ENCODE measurements around the gene A3GALT2. TPM values are rescaled to one million over a fixed set of nuclear protein-coding genes. Genes with fewer than 3 reads are reported as not detected.
A peak's percentile ranks its signal among the peaks of the same experiment; 100 is the strongest.

The A3GALT2 gene
- total RNA-seq, 1 donor from 2014 or later: not detected

- Histone ChIP-seq H3K4me3 (no peak overlapping the region), H3K36me3 (no peaks in the 10 kb centered on the region), H3K9me3 (no peaks in the 10 kb centered on the region), H3K4me1 (peaks cover 50% of the 10 kb centered on the region), H3K27ac (peak overlapping the region; percentile 20), H3K27me3 (no peaks in the 10 kb centered on the region)
- DNase-seq (ENCODE audit: extremely low spot score in 2 of 2): no peak
- intact Hi-C loops (cut with DNase I): loop anchor here (5.0 to 10.0 kb wide), 2 partner anchors 70 to 97 kb away; no protein-coding TSS in a partner anchor
- TF ChIP-seq POLR2AphosphoS5 (IDR thresholded peaks at IDR 0.05; ENCODE audit: insufficient read depth in 1 of 2, low read depth in 1 of 2) (peak in 1 of 2 donors; percentile 41), POLR2A (IDR thresholded peaks at IDR 0.05) (no peak), CTCF (IDR thresholded peaks at IDR 0.05) (peak; percentile 95 to 99 (median 95))
Measured at GRCh38 chr1:33367485-33368405, 46.8 kb upstream of the A3GALT2 start.

- Histone ChIP-seq H3K27ac (peak overlapping the region; percentile 71), H3K27me3 (no peaks in the 10 kb centered on the region), H3K9me3 (no peaks in the 10 kb centered on the region), H3K36me3 (no peaks in the 10 kb centered on the region), H3K4me3 (no peak overlapping the region), H3K4me1 (peaks cover 50% of the 10 kb centered on the region)
- intact Hi-C loops (cut with DNase I): loop anchor here (5.0 to 10.0 kb wide), 2 partner anchors 70 to 98 kb away; no protein-coding TSS in a partner anchor
- TF ChIP-seq POLR2AphosphoS5 (IDR thresholded peaks at IDR 0.05; ENCODE audit: insufficient read depth in 1 of 2, low read depth in 1 of 2) (no peak), CTCF (IDR thresholded peaks at IDR 0.05) (no peak), POLR2A (IDR thresholded peaks at IDR 0.05) (no peak)
- no peak for DNase-seq (ENCODE audit: extremely low spot score in 2 of 2)
Measured at GRCh38 chr1:33366762-33367484, 46.0 kb upstream of the A3GALT2 start.

GRCh38 chr1:33365560-33365997, 44.7 kb upstream of the A3GALT2 start:
- no peak for DNase-seq (ENCODE audit: extremely low spot score in 2 of 2)
- Histone ChIP-seq H3K4me3 (no peak overlapping the region), H3K4me1 (peaks cover 50% of the 10 kb centered on the region), H3K9me3 (no peaks in the 10 kb centered on the region), H3K36me3 (no peaks in the 10 kb centered on the region), H3K27ac (peak overlapping the region; percentile 71), H3K27me3 (no peaks in the 10 kb centered on the region)
- intact Hi-C loops (cut with DNase I): loop anchor here (5.0 to 10.0 kb wide), 2 partner anchors 68 to 99 kb away; no protein-coding TSS in a partner anchor
- TF ChIP-seq CTCF (IDR thresholded peaks at IDR 0.05): no peak
- TF ChIP-seq POLR2A (IDR thresholded peaks at IDR 0.05): no peak
- TF ChIP-seq POLR2AphosphoS5 (IDR thresholded peaks at IDR 0.05; ENCODE audit: insufficient read depth in 1 of 2, low read depth in 1 of 2): peak in 1 of 2 donors; percentile 57

- DNase-seq (ENCODE audit: extremely low spot score in 2 of 2): no peak
Measured at GRCh38 chr1:33364565-33364918, 43.6 kb upstream of the A3GALT2 start.

More at GRCh38 chr1:33364565-33364918, 43.6 kb upstream of the A3GALT2 start:
- Histone ChIP-seq H3K27ac (peak overlapping the region; percentile 71), H3K27me3 (no peaks in the 10 kb centered on the region), H3K4me3 (no peak overlapping the region), H3K4me1 (peaks cover 50% of the 10 kb centered on the region), H3K36me3 (no peaks in the 10 kb centered on the region), H3K9me3 (no peaks in the 10 kb centered on the region)
- TF ChIP-seq POLR2AphosphoS5 (IDR thresholded peaks at IDR 0.05; ENCODE audit: insufficient read depth in 1 of 2, low read depth in 1 of 2) (no peak), POLR2A (IDR thresholded peaks at IDR 0.05) (no peak), CTCF (IDR thresholded peaks at IDR 0.05) (no peak)
- intact Hi-C loops (cut with DNase I): loop anchor here (10.0 kb wide), 1 partner anchor 100 kb away; no protein-coding TSS in a partner anchor

Data from vagina (tissue), 2 donors.